Measurements from ENCODE around the gene ADISSP. TPM values are rescaled to one million over a fixed set of nuclear protein-coding genes. Genes with fewer than 3 reads are reported as not detected.
A peak's percentile ranks its signal among the peaks of the same experiment; 100 is the strongest.

ADISSP gene
- total and polyA plus RNA-seq, 4 donors, result 8.6 to 53.7 (median 35.1) TPM

DNA sequence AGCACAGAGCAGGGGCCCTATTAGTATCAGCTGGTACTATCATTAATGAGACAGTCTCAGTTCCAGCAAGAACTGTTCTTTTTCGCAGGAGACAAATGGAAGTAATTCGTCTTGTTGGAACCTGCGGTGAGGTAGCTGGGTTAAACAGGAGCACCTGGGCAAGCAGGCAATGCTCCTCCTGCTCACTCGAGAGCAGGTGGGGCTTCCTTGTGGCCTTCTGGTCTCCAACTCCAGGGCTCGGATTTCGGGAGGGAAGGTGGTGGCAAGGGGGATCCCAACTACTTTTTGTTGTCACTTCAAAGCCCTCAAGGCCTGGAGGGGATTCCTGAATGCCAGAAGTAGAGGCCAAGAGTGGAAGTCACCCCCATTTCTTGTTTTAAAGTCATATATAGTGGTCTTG, 15.0 kb upstream of the ADISSP start:
- H3K9ac ChIP-seq (ENCODE audit: insufficient read depth in 1 of 2, low read length in 2 of 2), result no peak overlapping the region
- ATAC-seq (ENCODE audit: insufficient read depth, low FRiP score), result no peak
- H3K4me1 ChIP-seq (ENCODE audit: control insufficient read depth in 5 of 5, insufficient read depth in 5 of 5, low read length in 5 of 5), result peaks cover 14 to 55% (median 28%) of the 10 kb centered on the region in 5 donors
- 76 to 86% methylated on average over 6 of the region's 6 CpGs for WGBS, 2 donors
- peaks cover 0 to 18% (median 17%) of the 10 kb centered on the region in 3 donors for H3K27me3 ChIP-seq (ENCODE audit: control insufficient read depth in 3 of 3, insufficient read depth in 3 of 3, low read length in 2 of 3)
- peaks cover 0 to 12% (median 8%) of the 10 kb centered on the region in 4 donors for H3K36me3 ChIP-seq (ENCODE audit: control insufficient read depth in 4 of 4, insufficient read depth in 4 of 4, low read length in 4 of 4)
- DNase-seq, result peak in 1 of 3 donors; percentile 38
- peak overlapping the region in 1 of 2 donors; percentile 6 for H3K27ac ChIP-seq (ENCODE audit: low read depth in 1 of 2, low read length in 1 of 2)
- H3K9me3 ChIP-seq (ENCODE audit: control insufficient read depth in 4 of 4, insufficient read depth in 3 of 4, low read length in 3 of 4), result no peaks in the 10 kb centered on the region
- H3K4me3 ChIP-seq, result no peak overlapping the region
- no peak for TF ChIP-seq CTCF (IDR thresholded peaks at IDR 0.05; ENCODE audit: control extremely low read depth, extremely low read depth)

GRCh38 chr20:3781153-3781910, 13.8 kb upstream of the ADISSP start, which contains the start of gene SPEF1:
TSS of gene SPEF1 (minus strand) at chr20:3781448. CDS start at chr20:3781287, 161 bp downstream.
- peak; percentile 90 to 97 (median 97) for DNase-seq
- H3K4me3 ChIP-seq, result no peak within 1 kb of the TSS
- ATAC-seq (ENCODE audit: insufficient read depth, low FRiP score), result peak; percentile 60
- no peak for TF ChIP-seq CTCF (IDR thresholded peaks at IDR 0.05; ENCODE audit: control extremely low read depth, extremely low read depth)
- peaks cover 13 to 53% (median 29%) of the 10 kb centered on the region in 5 donors for H3K4me1 ChIP-seq (ENCODE audit: control insufficient read depth in 5 of 5, insufficient read depth in 5 of 5, low read length in 5 of 5)
- no peaks in the 10 kb centered on the region for H3K9me3 ChIP-seq (ENCODE audit: control insufficient read depth in 4 of 4, insufficient read depth in 3 of 4, low read length in 3 of 4)
- peaks cover 0 to 12% (median 8%) of the 10 kb centered on the region in 4 donors for H3K36me3 ChIP-seq (ENCODE audit: control insufficient read depth in 4 of 4, insufficient read depth in 4 of 4, low read length in 4 of 4)
- H3K27me3 ChIP-seq (ENCODE audit: control insufficient read depth in 3 of 3, insufficient read depth in 3 of 3, low read length in 2 of 3), result peaks cover 0 to 26% (median 24%) of the 10 kb centered on the region in 3 donors
- WGBS, 2 donors, result 12 to 16% methylated on average over 28 of the region's 28 CpGs
- H3K9ac ChIP-seq (ENCODE audit: insufficient read depth in 1 of 2, low read length in 2 of 2), result no peak within 1 kb of the TSS
- peak within 1 kb of the TSS in 1 of 2 donors; percentile 68 for H3K27ac ChIP-seq (ENCODE audit: low read depth in 1 of 2, low read length in 1 of 2)

DNA sequence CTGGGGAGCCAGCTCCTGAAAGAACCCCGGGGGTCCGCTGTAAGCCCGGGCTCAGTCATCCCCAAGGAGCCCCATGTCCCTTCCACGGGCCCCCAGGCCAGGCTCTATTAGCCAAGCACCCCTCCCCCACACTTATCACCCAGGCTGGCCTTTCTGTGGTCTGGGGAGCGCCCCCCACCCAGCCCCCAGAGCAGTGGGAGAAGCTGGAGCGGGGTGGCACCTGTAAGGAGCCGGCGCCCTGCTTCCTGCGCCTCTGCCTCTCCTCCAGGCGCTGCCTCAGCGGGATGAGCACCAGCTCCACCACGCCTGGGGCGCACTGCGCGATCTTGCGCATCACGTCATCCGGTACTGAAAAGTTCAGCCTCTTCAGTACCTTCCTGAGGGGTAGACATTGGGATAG, 11.4 kb upstream of the ADISSP start:
- WGBS, 2 donors, result 47 to 53% methylated on average over 15 to 18 of the region's 18 CpGs
- H3K4me1 ChIP-seq (ENCODE audit: control insufficient read depth in 5 of 5, insufficient read depth in 5 of 5, low read length in 5 of 5), result peaks cover 1 to 33% (median 12%) of the 10 kb centered on the region in 5 donors
- no peak overlapping the region for H3K4me3 ChIP-seq
- H3K27me3 ChIP-seq (ENCODE audit: control insufficient read depth in 3 of 3, insufficient read depth in 3 of 3, low read length in 2 of 3), result peaks cover 0 to 26% (median 24%) of the 10 kb centered on the region in 3 donors
- ATAC-seq (ENCODE audit: insufficient read depth, low FRiP score) (no peak), DNase-seq (peak in 1 of 3 donors; percentile 11)
- no peak for TF ChIP-seq CTCF (IDR thresholded peaks at IDR 0.05; ENCODE audit: control extremely low read depth, extremely low read depth)
- H3K36me3 ChIP-seq (ENCODE audit: control insufficient read depth in 4 of 4, insufficient read depth in 4 of 4, low read length in 4 of 4), result peaks cover 0 to 2% (median 0%) of the 10 kb centered on the region in 4 donors
- no peak overlapping the region for H3K27ac ChIP-seq (ENCODE audit: low read depth in 1 of 2, low read length in 1 of 2)
- no peaks in the 10 kb centered on the region for H3K9me3 ChIP-seq (ENCODE audit: control insufficient read depth in 4 of 4, insufficient read depth in 3 of 4, low read length in 3 of 4)
- no peak overlapping the region for H3K9ac ChIP-seq (ENCODE audit: insufficient read depth in 1 of 2, low read length in 2 of 2)
